DND-41 (cell line): ENCODE results near the gene ATP8A2.

ENCODE experiments used
- ATAC-seq: fragments of 200-7000 bp; cut with Tn5 transposase; 3 replicates; pipeline ENCODE4 v1.9.1; 2021; ENCODE audit warnings: low read depth; ENCODE audit not compliant: insufficient read depth
- DNase-seq: peaks from one replicate; pipeline ENCODE4 v3.0.0-alpha.2; 2020
- H2AFZ ChIP-seq: 2 replicates; pipeline ENCODE4 v1.6.0; 2012; ENCODE audit warnings: low read depth, low read length
- H3K27ac ChIP-seq: 2 replicates; pipeline ENCODE4 v1.5.1; 2012; ENCODE audit warnings: low read length, inconsistent platforms
- H3K27me3 ChIP-seq: fragments of 200-600 bp; sonication (generic); 2 replicates; pipeline ENCODE4 v1.6.0; 2012; ENCODE audit warnings: low read length, mild to moderate bottlenecking, inconsistent platforms; ENCODE audit not compliant: insufficient read depth, poor library complexity
- H3K36me3 ChIP-seq: 2 replicates; pipeline ENCODE4 v1.5.1; 2012; ENCODE audit warnings: low read length, inconsistent platforms; ENCODE audit not compliant: insufficient read depth
- H3K4me1 ChIP-seq: 2 replicates; pipeline ENCODE4 v1.5.1; 2012; ENCODE audit warnings: mild to moderate bottlenecking, low read length; ENCODE audit not compliant: insufficient read depth
- H3K4me2 ChIP-seq: 2 replicates; pipeline ENCODE4 v1.6.0; 2012; ENCODE audit warnings: mild to moderate bottlenecking, moderate library complexity, low read length, inconsistent platforms; ENCODE audit not compliant: insufficient read depth
- H3K4me3 ChIP-seq, 2 experiments: fragments of 200-600 bp in 1 of 2; shearing (Covaris generic) in 1 of 2; 2 replicates each; pipeline ENCODE4 v1.5.1; 2012 to 2016; ENCODE audit warnings: inconsistent platforms in 2 of 2, low read length in 2 of 2, mild to moderate bottlenecking in 2 of 2, low read depth in 1 of 2, moderate library complexity in 1 of 2
- H3K79me2 ChIP-seq: 2 replicates; pipeline ENCODE4 v1.6.0; 2012; ENCODE audit warnings: low read length, inconsistent platforms; ENCODE audit not compliant: insufficient read depth
- H3K9ac ChIP-seq: 2 replicates; pipeline ENCODE4 v1.6.0; 2012; ENCODE audit warnings: low read depth, mild to moderate bottlenecking, inconsistent platforms, low read length, moderate library complexity
- H3K9me3 ChIP-seq: 2 replicates; pipeline ENCODE4 v1.5.1; 2012; ENCODE audit warnings: low read length, moderate library complexity, mild to moderate bottlenecking, inconsistent platforms; ENCODE audit not compliant: insufficient read depth, severe bottlenecking
- H4K20me1 ChIP-seq: 2 replicates; pipeline ENCODE4 v1.6.0; 2012; ENCODE audit warnings: low read length; ENCODE audit not compliant: insufficient read depth
- EZH2 ChIP-seq: IDR thresholded peaks from 3 replicates; pipeline ENCODE4 v1.6.1; 2012; ENCODE audit warnings: borderline replicate concordance, low read depth, mild to moderate bottlenecking, moderate library complexity, low read length, inconsistent platforms; ENCODE audit not compliant: severe bottlenecking
- TF ChIP-seq, protein P1 (sequence below): IDR thresholded peaks from 2 replicates; pipeline ENCODE4 v1.5.1; 2012; ENCODE audit warnings: borderline replicate concordance, low read length, moderate library complexity, mild to moderate bottlenecking; ENCODE audit not compliant: poor library complexity, severe bottlenecking; ENCODE audit errors: extremely low read depth

Gene ATP8A2

DNA sequence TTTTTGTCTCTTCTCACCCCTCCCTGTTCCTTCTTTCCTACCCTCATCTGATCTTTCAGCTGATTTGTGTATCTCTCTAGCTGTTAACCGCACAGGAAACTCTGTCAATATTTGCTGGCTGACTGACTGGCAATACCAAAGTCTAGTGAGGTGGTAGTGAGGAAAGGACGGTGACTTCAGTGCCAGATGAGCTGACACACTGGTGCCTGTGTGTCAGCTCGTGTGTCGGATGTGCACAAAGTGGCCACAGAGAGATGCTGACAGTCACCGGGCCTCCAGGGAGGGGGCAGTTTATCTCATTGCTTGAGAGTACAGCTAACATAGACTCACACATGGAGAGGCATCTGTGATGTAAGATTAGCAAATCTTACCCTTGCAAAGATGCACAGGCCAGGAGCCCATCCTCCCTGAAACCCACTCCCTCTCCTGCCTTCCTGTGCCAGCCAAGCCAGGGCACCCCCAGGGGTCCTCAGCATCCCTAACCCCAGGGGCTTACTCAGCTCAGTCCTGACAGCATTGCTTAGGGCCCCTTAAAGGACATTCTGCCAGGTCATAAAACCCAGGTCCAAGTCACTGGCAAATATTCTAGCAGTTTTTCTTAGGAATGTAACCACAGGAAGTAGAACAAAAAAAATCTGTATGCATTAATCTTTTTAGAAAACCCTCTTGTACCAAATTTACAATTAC lies 599.8 kb downstream of the ATP8A2 start:
- peaks cover 32% of the 10 kb centered on the region for H3K4me1 ChIP-seq
- H3K9me3 ChIP-seq: no peaks in the 10 kb centered on the region
- H3K4me2 ChIP-seq: no peak overlapping the region

GRCh38 chr13:25973085-25973484 lies 601.3 kb downstream of the ATP8A2 start:
- ATAC-seq (no peak), DNase-seq (no peak)
- no peak overlapping the region for H2AFZ ChIP-seq
- H3K27me3 ChIP-seq: no peaks in the 10 kb centered on the region
- no peak overlapping the region for H3K4me2 ChIP-seq
- peaks cover 32% of the 10 kb centered on the region for H3K4me1 ChIP-seq
- no peak overlapping the region for H3K4me3 ChIP-seq
- no peak overlapping the region for H3K27ac ChIP-seq
- no peaks in the 10 kb centered on the region for H4K20me1 ChIP-seq
- no peak for TF ChIP-seq EZH2
- TF ChIP-seq, protein P1, sequence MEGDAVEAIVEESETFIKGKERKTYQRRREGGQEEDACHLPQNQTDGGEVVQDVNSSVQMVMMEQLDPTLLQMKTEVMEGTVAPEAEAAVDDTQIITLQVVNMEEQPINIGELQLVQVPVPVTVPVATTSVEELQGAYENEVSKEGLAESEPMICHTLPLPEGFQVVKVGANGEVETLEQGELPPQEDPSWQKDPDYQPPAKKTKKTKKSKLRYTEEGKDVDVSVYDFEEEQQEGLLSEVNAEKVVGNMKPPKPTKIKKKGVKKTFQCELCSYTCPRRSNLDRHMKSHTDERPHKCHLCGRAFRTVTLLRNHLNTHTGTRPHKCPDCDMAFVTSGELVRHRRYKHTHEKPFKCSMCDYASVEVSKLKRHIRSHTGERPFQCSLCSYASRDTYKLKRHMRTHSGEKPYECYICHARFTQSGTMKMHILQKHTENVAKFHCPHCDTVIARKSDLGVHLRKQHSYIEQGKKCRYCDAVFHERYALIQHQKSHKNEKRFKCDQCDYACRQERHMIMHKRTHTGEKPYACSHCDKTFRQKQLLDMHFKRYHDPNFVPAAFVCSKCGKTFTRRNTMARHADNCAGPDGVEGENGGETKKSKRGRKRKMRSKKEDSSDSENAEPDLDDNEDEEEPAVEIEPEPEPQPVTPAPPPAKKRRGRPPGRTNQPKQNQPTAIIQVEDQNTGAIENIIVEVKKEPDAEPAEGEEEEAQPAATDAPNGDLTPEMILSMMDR: no peak
- H3K36me3 ChIP-seq: no peaks in the 10 kb centered on the region
- H3K9me3 ChIP-seq: no peaks in the 10 kb centered on the region
- H3K9ac ChIP-seq: no peak overlapping the region
- no peaks in the 10 kb centered on the region for H3K79me2 ChIP-seq

More for the DNA sequence above, 599.8 kb downstream of the ATP8A2 start:
- no peak overlapping the region for H2AFZ ChIP-seq
- ATAC-seq (peak; percentile 71), DNase-seq (peak; percentile 39)
- H3K79me2 ChIP-seq: no peaks in the 10 kb centered on the region
- no peak overlapping the region for H3K9ac ChIP-seq
- 0 out of 2 replicates have a peak overlapping the region, but pooled peaks have one; percentile 6 for H3K27ac ChIP-seq
- no peak for TF ChIP-seq EZH2
- TF ChIP-seq, protein P1: no peak
- H4K20me1 ChIP-seq: no peaks in the 10 kb centered on the region
- H3K4me3 ChIP-seq: no peak overlapping the region
- H3K36me3 ChIP-seq: no peaks in the 10 kb centered on the region
- no peaks in the 10 kb centered on the region for H3K27me3 ChIP-seq

GRCh38 chr13:25973576-25973975 lies 601.8 kb downstream of the ATP8A2 start:
- DNase-seq (no peak), ATAC-seq (peak; percentile 27; the same call in 1 of the 3 replicates)
- Histone ChIP-seq H3K4me2 (no peak overlapping the region), H3K9ac (no peak overlapping the region), H3K9me3 (no peaks in the 10 kb centered on the region), H3K36me3 (no peaks in the 10 kb centered on the region), H3K27me3 (no peaks in the 10 kb centered on the region), H4K20me1 (no peaks in the 10 kb centered on the region), H3K27ac (no peak overlapping the region), H3K4me1 (peaks cover 32% of the 10 kb centered on the region), H2AFZ (no peak overlapping the region), H3K4me3 (no peak overlapping the region), H3K79me2 (no peaks in the 10 kb centered on the region)
- TF ChIP-seq EZH2: no peak
- TF ChIP-seq, protein P1: no peak
